ENCODE results near the gene OPCML.

The OPCML gene

DNA sequence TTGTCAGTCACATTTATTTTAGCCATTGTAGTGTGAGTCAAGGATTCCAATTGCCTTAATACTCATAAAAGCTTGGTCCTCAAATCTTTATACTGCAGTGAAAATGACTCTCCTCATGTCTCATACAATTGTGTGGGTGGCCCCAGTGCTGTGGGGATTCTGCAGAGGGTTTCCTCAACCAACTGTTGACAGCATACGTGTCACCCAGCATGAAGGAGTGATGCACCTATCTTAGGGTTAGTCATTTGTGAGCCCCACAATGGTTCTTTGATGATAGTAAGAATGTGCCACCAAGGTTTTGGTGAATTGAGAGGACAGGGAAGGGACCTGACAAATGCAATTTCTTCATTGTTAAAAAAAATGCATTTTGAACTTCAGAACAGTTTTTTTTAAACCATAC is 1046.2 kb downstream of the OPCML start:
- DNase-seq (ENCODE audit: low spot score), result no peak

DNA sequence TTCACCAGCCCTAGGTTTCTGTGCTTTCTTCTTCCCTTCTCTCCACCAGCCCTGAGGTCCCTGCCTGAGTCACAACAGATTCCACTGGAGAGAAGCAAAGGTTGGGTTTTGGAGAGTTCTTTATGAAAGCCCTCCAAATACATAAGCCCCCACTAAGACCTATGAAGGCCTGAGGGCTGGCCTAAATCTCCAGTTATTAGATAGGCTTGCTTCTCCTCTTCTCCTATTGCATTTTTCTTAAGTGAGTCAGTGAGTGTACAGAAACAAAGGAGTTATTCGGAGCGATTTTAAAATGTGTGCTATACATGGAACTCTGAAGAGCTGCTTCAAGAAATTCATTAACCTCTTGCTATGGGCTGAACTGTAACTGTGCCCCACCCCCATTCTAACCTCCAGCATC is 1057.3 kb downstream of the OPCML start:
- no peak for DNase-seq (ENCODE audit: low spot score)

DNA sequence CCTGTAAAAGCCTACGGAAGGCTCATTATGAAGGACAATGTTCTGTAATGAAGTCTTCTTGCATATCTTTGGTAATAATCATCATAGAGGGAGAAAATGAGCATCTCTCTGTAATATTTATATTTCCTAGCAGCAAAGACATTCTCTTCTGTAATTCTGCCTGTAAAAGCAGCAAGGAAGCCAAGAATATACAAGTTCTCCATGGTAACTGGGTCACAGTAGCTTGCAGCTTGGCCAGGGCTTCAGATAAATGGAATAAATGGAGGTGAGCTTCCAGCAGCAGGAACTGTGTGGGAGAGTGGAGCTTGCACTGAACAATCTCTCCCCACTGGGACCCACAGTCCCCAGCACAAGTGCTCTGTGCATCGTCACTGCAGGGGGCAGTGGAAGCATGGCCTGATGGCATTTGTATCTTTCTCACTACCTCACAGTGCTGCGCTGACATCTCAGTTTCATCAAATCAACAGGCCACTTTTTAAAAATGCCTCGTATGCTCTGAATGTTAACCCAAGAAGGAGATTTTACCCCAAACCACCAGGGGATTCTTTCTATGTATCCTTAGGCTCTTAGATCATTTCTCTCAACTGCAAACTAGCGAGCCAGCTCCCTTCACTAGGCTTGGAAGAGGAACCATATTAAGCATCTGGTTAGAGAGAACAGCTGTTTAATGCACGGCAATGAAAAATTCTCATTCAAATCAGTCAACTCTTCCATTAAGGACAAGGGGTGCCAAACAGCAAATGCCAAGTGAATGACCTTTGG is 1059.7 kb downstream of the OPCML start:
- no peak for DNase-seq (ENCODE audit: low spot score)

DNA sequence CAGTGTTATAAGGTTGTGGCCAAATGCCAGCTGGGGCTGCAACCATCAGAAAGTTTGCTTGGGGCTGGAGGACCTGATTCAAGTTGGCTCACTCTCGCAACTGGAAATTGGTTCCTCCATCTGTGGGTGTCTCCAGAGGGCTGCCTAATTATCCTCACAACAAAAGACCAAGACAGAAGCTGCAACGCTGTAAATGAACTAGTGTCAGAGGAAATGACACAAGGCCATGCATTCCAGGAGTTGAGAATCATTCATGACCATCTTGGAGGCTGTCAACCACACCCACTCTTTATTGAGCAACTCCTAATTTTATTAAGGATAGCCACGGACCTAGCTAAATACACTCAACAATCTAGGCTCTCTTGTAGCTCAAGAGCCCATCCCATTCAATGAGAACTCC is 1060.8 kb downstream of the OPCML start:
- DNase-seq (ENCODE audit: low spot score), result no peak

DNA sequence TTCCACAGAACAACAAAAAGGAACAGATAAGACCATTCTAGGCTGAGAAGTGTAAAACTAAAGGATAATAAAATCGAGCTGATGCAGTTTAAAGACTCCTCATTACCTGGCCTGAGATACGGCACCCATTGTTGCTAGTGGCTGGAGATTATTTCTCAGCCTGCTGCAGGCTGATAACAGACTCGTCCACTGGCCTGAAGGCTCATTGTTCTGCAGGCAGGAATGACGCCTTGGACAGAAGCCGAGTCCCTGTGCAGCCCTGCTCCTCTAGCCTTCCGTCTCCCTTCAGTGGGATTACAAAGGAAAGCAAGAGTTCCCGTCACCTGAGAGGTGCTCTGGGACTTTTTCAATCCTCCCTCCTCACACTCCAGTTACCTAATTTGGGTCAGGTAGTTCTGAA is 1065.3 kb downstream of the OPCML start:
- DNase-seq (ENCODE audit: low spot score), result no peak

DNA sequence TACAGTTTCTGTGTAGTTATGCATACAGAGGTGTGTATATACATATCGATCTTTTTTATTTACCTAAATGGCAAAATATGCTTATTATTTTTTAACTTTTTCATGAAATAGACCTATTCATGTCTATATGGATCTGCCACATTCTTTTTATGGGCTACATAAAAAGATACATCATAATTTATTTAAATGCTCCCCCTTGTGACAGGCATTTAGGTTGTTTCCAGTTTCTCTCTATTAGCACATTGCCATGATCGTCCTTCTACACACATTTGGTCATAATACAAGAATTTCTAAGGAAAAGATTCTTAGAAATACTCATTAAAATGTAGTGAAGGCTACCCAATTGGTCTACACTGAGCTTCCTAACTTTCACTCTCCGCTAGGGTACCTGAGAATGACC is 1067.4 kb downstream of the OPCML start:
- DNase-seq (ENCODE audit: low spot score), result no peak

DNA sequence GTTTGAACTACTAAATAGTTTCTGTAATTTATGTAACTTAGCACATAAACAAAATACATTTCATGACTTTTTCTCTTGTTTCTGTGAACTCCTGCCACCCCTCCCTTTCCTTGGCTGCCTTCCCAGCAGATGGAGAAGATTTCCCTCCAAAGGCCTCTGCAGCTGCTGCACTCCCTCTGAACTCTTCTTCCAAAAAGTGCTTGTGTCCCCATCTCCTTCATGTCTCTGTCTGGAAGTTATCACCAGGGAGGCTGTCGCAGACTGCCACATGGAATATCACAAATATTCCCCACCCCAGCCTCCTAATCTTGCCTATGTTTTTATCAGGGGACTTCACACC is 1068.3 kb downstream of the OPCML start:
- no peak for DNase-seq (ENCODE audit: low spot score)

DNA sequence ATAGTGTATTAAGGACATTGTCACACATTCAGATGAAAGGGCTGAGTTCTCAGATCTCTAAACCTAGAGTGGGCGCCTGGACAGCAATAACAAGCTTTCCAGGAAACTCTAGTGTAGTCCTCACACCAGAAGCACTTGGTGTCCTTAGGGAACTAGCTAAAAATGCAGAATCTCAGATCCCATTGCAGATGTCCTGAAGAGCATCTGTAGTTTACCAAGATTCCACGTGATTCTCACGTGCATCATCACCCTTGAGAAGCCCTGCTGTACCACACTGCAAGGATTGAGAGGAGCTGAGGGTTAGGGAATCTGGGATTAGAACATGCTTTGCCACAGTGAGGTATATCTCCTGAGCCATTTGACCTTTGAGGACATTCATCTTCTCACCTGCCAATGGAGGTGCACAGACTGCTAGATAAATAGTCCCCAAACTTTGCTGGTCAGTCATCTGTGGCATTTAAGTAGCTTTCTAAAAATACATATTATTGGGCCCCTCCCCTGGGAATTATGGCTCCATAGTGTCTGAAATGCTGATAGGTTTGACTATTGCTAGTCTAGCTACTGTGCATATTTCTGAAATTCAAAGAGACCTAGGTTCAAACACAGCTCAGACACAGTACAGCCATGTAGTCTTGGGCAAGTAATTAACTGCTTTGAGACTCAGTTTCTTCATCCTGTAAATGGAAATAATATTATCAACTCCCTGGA is 1068.9 kb downstream of the OPCML start:
- no peak for DNase-seq (ENCODE audit: low spot score)

DNA sequence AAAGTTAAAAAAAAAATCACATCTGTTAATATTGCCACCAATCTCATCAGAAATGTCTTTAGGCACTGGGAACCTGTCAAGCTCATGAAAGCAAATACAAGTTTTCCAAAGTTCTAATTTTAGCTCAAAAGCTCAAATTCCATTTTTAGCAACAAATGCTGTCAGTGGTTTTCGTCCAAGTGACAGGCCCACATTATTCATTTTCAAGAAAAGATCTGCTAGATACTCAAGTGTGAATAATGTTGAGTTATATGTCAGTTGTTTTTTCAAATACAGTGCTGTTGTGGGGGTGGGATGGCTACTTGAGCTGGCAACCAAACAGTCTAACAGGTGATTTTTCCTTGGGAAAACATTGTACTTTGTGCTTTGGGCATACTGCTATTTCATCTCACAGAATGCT is 1072.6 kb downstream of the OPCML start:
- DNase-seq (ENCODE audit: low spot score), result no peak

DNA sequence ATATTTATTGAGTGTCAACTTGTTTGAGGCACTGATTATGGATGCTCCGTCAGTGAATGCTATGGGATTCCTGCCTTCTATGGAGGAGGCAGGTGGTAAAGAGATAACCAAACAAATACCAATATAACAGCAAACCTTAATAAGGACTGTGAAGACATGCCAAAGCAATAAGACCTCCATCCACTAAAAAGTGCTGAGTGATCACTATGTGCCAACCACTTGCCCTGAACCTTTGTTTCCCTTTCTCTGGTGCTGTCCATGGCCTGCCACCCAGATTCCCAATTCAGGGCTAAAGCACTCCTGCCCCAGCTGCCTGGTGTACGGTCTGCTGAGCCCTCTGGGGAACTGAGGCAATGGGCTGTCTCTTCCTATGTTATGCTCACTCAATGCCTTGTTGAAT is 1074.9 kb downstream of the OPCML start:
- DNase-seq (ENCODE audit: low spot score), result no peak

DNA sequence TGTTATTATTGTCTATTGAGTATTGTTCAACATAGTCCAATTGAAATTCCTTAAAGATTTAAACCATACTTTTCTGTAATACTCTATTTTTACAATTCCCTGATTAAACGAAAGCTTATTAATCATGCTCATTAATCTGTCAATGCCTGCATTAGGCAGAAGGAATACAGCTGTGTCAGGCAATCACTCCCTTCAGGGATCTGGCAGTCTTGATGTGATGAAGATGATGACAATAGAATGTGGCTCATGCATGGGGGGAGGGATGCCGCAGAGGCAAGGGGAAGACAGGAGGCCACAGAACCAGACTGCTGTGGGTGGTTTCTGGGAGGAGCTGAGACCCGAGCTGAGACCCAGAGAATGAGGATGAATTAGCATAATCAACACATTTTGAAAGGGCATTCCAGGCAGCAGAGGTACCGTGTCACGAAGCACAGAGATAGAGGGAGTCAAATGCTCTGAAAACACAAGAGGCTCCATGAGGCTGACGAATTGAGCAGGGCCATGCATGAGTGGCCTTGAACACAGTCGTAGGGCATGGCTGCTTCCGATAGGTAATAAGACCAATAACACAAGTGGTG is 1075.5 kb downstream of the OPCML start:
- DNase-seq (ENCODE audit: low spot score), result no peak

DNA sequence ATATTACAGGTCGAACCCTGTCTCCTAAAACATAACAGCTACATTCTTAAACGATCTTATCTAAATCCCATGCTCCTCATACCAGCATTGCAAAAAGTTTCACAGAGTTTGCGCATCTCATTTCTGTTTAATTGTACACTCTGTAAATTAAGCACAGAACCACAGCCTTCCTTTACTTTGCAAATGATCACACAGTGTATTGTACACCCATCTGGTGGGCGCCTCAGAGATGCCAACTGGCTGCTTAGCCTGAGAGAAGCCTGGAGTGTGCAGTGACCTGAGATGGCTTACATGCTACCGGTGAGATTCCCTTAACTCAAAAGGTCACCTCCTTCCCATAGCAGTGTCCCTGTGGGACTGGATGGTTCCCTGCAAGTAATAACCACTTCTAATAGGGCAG is 1077.3 kb downstream of the OPCML start:
- DNase-seq (ENCODE audit: low spot score), result no peak

DNA sequence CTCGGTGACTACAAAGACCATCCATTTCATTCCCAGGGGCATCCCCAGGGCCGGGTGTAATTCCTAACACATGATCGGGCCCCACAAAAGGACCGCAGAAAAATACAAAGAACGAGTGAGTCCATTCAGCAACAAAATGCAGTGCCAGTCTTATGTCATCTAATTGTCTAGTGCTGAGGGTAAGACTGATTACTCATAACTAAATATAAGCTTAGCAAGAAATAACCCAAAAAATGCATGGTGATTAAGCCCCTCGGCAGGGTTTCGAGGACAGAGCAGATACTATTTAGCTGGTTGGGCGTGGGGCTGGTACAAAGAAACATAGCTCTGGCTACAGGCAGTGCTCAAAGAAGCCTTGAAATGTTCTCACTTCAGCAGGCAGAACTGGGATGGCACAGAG is 1078.9 kb downstream of the OPCML start:
- DNase-seq (ENCODE audit: low spot score), result no peak

DNA sequence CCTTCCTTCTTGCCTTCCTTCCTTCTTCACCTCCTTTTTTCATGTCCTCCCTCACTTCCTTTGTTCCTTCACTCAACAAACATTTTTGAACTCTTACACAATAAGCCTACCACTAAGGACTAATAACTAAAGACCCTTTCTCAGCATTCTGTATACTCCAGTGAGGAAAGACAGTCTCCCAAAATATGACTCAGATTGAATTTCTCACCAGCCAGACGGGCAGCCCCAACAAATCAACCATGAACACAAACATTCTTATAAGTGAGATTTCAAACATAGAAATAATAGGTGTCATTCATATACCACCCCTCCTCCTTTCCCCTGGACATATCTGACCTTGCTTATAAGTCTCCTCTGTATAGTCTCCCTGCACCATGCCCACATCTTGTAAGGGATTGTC is 1079.7 kb downstream of the OPCML start:
- no peak for DNase-seq (ENCODE audit: low spot score)

DNA sequence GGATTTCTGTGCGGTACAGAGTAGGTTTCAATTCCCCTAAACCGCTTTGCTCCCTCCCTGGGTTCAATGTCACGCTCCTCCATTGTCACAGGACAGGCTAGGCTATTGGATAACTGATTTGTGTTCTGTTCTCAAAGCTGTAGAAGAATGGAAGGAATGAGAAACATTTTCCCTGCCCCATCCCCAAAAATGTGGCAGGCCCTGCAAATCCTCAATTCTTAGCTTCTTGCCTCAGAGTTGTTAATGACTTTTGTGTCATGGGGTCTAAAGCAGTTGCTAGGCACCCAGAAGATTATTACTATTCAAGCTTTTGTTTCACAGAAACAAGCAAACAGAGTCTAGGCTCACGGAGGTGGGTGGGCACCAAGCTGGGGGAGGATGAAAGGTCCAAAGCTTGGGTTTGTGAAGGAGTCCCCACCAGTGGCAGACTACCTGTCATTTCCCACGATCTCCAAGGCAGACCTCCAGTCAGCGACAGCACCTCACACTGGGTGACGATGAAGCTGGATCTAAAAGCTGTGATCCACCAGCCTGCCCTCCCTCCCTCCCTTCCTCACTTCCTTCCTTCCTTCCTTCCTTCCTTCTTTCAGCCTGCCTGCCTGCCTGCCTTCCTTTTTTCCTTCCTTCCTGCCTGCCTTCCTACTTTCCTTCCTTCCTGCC is 1080.2 kb downstream of the OPCML start:
- DNase-seq (ENCODE audit: low spot score), result no peak

DNA sequence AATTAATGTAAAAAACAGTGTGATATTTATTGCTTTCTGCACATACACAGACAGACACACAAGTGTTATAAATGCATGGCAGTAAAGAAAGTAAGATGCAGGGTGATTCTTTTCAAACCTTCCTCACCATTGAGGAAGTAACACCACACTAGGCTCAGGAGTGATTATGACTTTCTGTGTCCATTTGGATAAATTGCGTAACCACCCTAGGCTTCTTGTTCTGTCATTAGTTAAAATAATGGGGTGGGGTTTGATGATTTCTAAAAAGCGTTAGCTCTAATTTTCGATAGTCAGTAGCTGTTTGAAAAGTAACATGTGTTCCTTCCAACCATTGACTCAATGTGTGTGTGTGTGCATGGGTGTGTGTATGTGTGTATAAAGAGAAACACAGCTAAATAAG is 1081.7 kb downstream of the OPCML start:
- no peak for DNase-seq (ENCODE audit: low spot score)

DNA sequence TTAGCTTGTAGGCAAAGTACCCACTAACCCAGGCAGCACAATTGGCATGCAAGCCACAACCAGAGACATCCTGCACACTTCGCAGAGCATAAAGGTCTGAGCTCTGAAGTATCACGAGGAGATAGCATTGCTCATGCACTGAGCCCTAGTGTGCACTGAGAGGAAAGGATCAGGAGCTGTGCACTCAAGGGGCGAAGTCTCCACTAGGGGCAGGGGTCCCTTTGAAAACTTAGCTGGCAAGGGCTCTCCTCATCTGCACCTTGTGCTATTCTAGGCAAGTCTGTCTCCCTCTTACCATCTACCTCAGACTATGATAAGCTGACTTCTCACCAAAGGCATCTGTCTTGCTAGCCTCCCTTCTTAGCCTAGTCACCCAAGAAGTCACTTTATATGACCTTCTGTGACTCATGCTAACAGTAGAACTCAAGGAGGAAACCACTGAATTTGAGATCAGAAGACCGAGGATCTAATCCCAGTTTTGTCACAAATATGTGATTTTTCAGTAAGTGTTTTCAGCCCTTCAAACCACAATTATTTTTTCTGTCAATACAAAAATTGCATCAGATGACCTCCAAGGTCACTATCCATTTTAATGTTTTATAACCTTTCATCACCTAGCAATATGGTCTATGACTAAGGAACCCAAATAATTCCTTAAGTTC is 1083.8 kb downstream of the OPCML start:
- DNase-seq (ENCODE audit: low spot score), result no peak

DNA sequence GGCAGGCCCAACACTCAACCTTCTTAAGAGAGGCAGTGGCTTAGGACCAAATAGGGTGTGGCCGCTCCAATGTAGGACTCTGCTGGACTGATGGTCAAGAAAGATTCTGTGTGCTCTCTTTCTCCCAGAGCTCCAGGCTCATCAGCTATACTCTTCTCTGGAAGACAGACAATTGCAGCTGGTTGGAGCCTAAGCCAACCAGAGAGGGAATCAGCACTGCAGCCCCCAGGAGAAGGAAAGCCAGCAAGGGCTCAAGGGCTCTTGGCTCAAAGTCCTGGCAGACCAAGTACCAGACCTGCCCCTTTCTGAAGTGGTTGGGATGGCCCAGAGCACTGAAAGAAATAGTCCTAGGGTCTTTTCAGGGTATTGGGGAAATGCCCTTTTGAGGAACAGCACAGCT is 1084.5 kb downstream of the OPCML start:
- no peak for DNase-seq (ENCODE audit: low spot score)

DNA sequence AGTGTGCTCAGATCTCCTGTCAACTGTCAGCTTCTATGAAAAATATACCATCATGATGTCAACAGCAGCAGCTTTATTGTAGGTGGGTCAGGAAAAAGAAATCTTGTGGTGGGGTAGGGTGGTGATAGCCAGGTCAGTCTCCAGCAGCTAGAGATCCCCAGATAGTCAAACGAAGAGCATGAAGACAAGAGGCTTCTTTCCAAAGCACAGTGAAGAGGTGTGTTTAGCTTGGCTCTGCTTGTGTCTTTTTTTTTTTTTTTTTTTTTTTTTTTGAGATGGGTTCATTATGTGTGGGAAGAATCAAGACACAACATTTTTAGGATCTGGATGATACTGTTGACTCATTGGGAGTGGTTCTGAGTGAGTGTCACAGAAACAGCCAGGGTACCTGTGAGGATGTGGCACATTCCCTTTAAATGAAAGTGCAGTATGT is 1086.4 kb downstream of the OPCML start:
- no peak for DNase-seq (ENCODE audit: low spot score)

DNA sequence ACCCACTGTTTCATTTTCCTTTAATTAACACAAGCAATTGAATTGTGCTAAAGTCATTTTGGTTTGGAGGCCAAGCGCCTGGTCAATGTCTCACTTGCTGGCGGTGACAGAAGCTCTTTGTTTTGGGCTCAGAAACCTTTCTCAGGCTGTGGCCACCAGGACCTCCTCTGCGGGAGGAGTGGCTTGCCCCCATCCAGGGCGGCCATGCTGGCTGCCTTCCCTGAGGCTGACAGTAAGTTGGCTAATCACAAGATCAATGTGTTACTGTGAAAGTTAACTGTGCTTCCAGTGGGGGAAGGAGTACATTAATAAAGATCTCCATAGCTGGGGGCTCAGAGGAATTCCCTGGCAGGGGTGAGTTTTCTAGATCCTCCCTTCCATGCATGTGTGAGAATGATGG is 1087.4 kb downstream of the OPCML start:
- no peak for DNase-seq (ENCODE audit: low spot score)

DNA sequence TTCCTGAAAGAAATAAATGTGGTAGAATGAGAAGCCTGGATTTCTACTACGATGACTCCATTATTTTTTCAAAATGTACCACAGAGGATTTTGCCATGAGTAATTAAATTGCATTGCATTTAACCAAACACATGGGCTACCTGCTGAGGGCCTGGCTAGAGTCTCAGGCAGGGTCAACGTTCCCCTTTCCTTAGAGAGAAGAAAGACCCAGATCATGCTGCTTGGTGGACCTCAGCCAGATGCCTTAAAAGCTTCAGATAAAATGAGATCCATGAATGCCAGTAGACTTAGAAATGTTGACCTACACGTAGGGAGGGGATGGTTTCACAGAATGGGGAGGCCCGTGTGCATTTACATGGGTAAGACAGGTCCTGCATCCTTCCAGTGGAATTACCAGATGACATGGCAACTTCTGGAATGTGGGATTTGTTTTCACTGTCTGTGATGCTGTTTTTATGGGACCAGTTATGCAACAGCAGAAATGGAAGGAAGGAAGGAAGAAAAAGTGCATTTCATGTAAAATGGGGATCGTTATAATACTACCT is 1092.5 kb downstream of the OPCML start:
- no peak for DNase-seq (ENCODE audit: low spot score)

DNA sequence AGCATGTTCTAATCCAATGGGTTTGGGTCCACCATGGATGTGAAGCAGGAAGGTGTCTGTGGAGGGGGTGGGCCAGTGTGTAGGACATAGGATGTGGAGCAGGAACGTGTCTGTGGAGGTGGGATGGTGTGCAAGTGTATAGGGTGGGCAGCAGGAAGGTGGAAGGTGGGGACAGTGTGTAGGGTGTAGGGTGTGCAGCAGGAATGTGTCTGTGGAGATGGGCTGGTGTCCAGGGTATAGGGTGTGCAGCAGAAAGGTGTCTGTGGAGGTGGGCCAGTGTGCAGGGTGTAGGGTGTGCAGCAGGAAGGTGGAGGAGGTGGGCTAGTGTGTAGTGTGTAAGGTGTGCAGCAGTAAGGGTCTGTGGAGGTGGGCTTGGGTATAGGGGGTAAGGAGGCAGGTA is 1093.9 kb downstream of the OPCML start:
- no peak for DNase-seq (ENCODE audit: low spot score)

All from AG08396 (cell line).